Spleen (tissue), 11 donors: ENCODE measurements around the gene ELFN2. TPM values are rescaled to one million over a fixed set of nuclear protein-coding genes. Genes with fewer than 3 reads are reported as not detected.

ENCODE experiments used
- DNase-seq: peaks from one replicate; pipeline ENCODE4 v3.0.0-alpha.2; 2020
- H3K27ac ChIP-seq, 8 donors: fragments of 200-600 bp; sonication (generic) in 7 of 8; 1 replicate in 4 of 8; 2 replicates in 4 of 8; pipeline versions ENCODE4 v1.5.0 to v1.8.0; 2016 to 2021; ENCODE audit warnings: inconsistent platforms in 4 of 8, mild to moderate bottlenecking in 4 of 8, moderate library complexity in 1 of 8
- H3K27me3 ChIP-seq, 7 donors: fragments of 200-600 bp; sonication (generic) in 6 of 7; replicated peaks in 1 of 7; 1 replicate in 4 of 7; 2 replicates in 3 of 7; pipeline versions ENCODE4 v1.5.0 to v1.8.0; 2016 to 2021; ENCODE audit warnings: inconsistent platforms in 3 of 7, mild to moderate bottlenecking in 1 of 7
- H3K36me3 ChIP-seq, 6 donors: fragments of 200-600 bp; sonication (generic) in 5 of 6; 1 replicate in 4 of 6; 2 replicates in 2 of 6; pipeline versions ENCODE4 v1.5.0 to v1.8.0; 2016 to 2021; ENCODE audit warnings: inconsistent platforms in 2 of 6
- H3K4me1 ChIP-seq, 6 donors: fragments of 200-600 bp; sonication (generic) in 5 of 6; 1 replicate in 3 of 6; 2 replicates in 3 of 6; pipeline versions ENCODE4 v1.5.0 to v1.8.0; 2016 to 2021; ENCODE audit warnings: inconsistent platforms in 3 of 6
- H3K4me3 ChIP-seq, 8 donors: fragments of 200-600 bp; sonication (generic) in 7 of 8; 1 replicate in 4 of 8; 2 replicates in 4 of 8; pipeline versions ENCODE4 v1.5.0 to v1.8.0; 2016 to 2021; ENCODE audit warnings: inconsistent platforms in 4 of 8, mild to moderate bottlenecking in 4 of 8, moderate library complexity in 2 of 8
- H3K9me3 ChIP-seq, 8 donors: fragments of 200-600 bp; sonication (generic) in 7 of 8; 1 replicate in 4 of 8; 2 replicates in 4 of 8; pipeline versions ENCODE4 v1.5.0 to v1.8.0; 2016 to 2021; ENCODE audit warnings: inconsistent platforms in 4 of 8
- CTCF ChIP-seq, 11 experiments: fragments of 200-600 bp in 7 of 11; fragments of 450-650 bp in 4 of 11; sonication (generic) in 4 of 11; IDR thresholded peaks in 8 of 11; conservative IDR thresholded peaks in 3 of 11; 1 replicate in 7 of 11; 2 replicates in 4 of 11; pipeline versions ENCODE4 v1.4.0 to v1.8.0; 2016 to 2021; ENCODE audit warnings: antibody characterized with exemption in 11 of 11, inconsistent platforms in 4 of 11, mild to moderate bottlenecking in 1 of 11
- POLR2A ChIP-seq, 3 donors: fragments of 450-650 bp; IDR thresholded peaks; one replicate each; pipeline ENCODE4 v1.5.1; 2017; ENCODE audit warnings: antibody characterized with exemption in 3 of 3, mild to moderate bottlenecking in 1 of 3
- POLR2AphosphoS5 ChIP-seq, 3 donors: sonication (generic); formaldehyde crosslinking; IDR thresholded peaks; one replicate each; pipeline ENCODE4 v1.5.1; 2017; ENCODE audit warnings: antibody characterized with exemption in 3 of 3
- WGBS, 5 donors: extraction: QIAGEN DNeasy Blood & Tissue Kit in 3 of 5; methylation state at CpG; one replicate each; pipeline versions ENCODE4 v1.1.5 to v1.1.7; 2013 to 2018; 5-methylcytosine and 5-hydroxymethylcytosine counted together
- intact Hi-C: fragments of 100-400 bp; cut with DNase I; formaldehyde crosslinking; loops from one replicate; pipeline ENCODE4 v1.15.0; 2023; ENCODE audit warnings: low total_unique reads
- polyA plus RNA-seq, 3 donors: library from polyadenylated mRNA; stranded (reverse); fragments of 200-250 nt; gene quantifications; one replicate each; pipeline ENCODE4 v1.2.1, GENCODE V29; 2013
- total RNA-seq, 7 donors: library from RNA; depleted of rRNA in 3 of 7; stranded (reverse); fragments of >200 nt in 3 of 7; fragmentation: NEBNext Ultra II Directional in 4 of 7; extraction: Animal tissue kit (Norgen Biotek cat#: 25700) in 4 of 7; gene quantifications; one replicate each; pipeline versions ENCODE4 v1.1.0 to v1.2.1, GENCODE V29; 2016 to 2021
- donor health status: healthy with polysubstance abuse.
- donor health status: DM: no; HTN: no; CAD: no; lungs with moderate emphysema.
- donor health status: DM: no; HTN: no; CAD: no.
- donor health status: Bipolar disorder and iron deficiency.
- donor health status: healthy.
- donor health status: DM: no; HTN: no; CAD: no.
- donor health status: DM: yes; HTN: yes; CAD: no.

Gene ELFN2
- total and polyA plus RNA-seq, 10 donors = 0.02 to 0.19 (median 0.07) TPM; not detected in 1

- Histone ChIP-seq H3K27me3 (peaks cover 0 to 81% (median 11%) of the 10 kb centered on the region in 7 donors), H3K27ac (no peak overlapping the region), H3K4me1 (peaks cover 0 to 26% (median 13%) of the 10 kb centered on the region in 6 donors), H3K4me3 (no peak overlapping the region), H3K9me3 (no peaks in the 10 kb centered on the region), H3K36me3 (no peaks in the 10 kb centered on the region)
- TF ChIP-seq POLR2A (IDR thresholded peaks at IDR 0.05) (no peak), POLR2AphosphoS5 (IDR thresholded peaks at IDR 0.05) (no peak), CTCF (IDR thresholded peaks at IDR 0.05 in 8 of 11, conservative IDR thresholded peaks at IDR 0.05 in 3 of 11) (no peak)
- DNase-seq = no peak
- WGBS, 5 donors = 82 to 93% (median 83%) methylated on average over 4 of the region's 4 CpGs
- intact Hi-C loops = no loop called here
Measured at GRCh38 chr22:37411655-37412054, 15.6 kb downstream of the ELFN2 start.

- no peaks in the 10 kb centered on the region for H3K9me3 ChIP-seq
- TF ChIP-seq POLR2AphosphoS5 (IDR thresholded peaks at IDR 0.05) (no peak), CTCF (IDR thresholded peaks at IDR 0.05 in 8 of 11, conservative IDR thresholded peaks at IDR 0.05 in 3 of 11) (no peak), POLR2A (IDR thresholded peaks at IDR 0.05) (no peak)
- no peak for DNase-seq
- H3K36me3 ChIP-seq = no peaks in the 10 kb centered on the region
- no peak overlapping the region for H3K27ac ChIP-seq
- peaks cover 0 to 69% (median 5%) of the 10 kb centered on the region in 7 donors for H3K27me3 ChIP-seq
- WGBS, 5 donors = 53 to 68% (median 59%) methylated on average over 24 to 32 of the region's 32 CpGs
- no peak overlapping the region for H3K4me3 ChIP-seq
- peaks cover 0 to 19% (median 13%) of the 10 kb centered on the region in 6 donors for H3K4me1 ChIP-seq
- intact Hi-C loops = no loop called here
Measured at GRCh38 chr22:37410174-37411055, 16.9 kb downstream of the ELFN2 start.

DNA sequence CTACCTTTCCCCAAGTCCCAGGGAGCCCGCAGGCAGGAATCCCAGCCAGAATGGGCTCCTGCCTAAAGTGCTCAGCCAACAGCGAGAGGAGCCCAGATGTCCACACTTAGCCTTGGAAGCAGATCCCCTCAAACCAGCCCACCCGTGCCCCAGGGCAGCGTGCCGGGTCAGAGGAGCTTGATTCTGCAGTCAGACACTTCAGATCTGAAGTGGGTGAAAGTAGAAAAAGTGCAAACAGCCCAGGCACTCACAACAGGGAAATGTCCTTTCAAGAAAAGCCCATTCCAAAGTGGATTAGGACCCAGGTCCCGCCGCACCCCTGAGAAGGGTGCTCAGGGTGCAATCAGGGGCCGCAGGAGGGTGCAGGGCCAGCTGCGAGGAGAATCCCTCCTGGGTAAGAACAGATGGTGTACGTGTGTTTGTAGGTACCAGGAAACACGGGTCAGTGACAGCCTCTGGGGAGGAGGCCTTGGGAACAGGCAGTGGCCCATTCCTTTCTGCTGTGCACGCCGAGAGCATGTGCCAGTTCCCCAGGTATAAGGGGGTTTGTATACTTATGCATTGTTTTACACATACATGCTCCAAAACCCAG lies 17.7 kb downstream of the ELFN2 start:
- no peaks in the 10 kb centered on the region for H3K36me3 ChIP-seq
- WGBS, 5 donors = 59 to 76% (median 72%) methylated on average over 11 to 13 of the region's 13 CpGs
- no peak overlapping the region for H3K4me3 ChIP-seq
- peaks cover 0 to 19% (median 13%) of the 10 kb centered on the region in 6 donors for H3K4me1 ChIP-seq
- H3K27ac ChIP-seq = no peak overlapping the region
- H3K9me3 ChIP-seq = no peaks in the 10 kb centered on the region
- peaks cover 0 to 62% (median 0%) of the 10 kb centered on the region in 7 donors for H3K27me3 ChIP-seq
- intact Hi-C loops = no loop called here
- DNase-seq = no peak
- no peak for TF ChIP-seq POLR2AphosphoS5 (IDR thresholded peaks at IDR 0.05)
- no peak for TF ChIP-seq CTCF (IDR thresholded peaks at IDR 0.05 in 8 of 11, conservative IDR thresholded peaks at IDR 0.05 in 3 of 11)
- no peak for TF ChIP-seq POLR2A (IDR thresholded peaks at IDR 0.05)

DNA sequence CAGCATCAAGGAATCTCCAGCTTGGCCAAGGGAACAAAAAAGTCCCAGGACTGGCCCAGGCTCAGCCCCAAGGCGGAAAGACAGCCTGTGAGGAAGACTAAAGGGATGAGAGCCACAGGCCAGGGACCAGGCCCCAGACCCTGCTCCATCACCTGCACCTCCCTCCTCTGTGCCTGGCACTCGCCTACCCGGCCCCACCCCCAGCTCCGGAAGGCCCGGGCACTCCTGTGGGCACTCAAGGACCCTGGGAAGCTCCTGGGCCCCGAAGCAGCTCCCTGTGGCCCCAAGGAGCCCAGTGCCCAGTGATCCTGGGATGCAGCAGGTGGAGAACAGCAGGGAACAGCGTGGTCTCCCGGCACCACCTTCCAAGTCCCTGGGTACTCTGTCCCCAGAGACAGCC lies 18.2 kb downstream of the ELFN2 start:
- Histone ChIP-seq H3K36me3 (no peaks in the 10 kb centered on the region), H3K27me3 (peaks cover 0 to 62% (median 0%) of the 10 kb centered on the region in 7 donors), H3K4me1 (peaks cover 0 to 19% (median 13%) of the 10 kb centered on the region in 6 donors), H3K27ac (no peak overlapping the region), H3K9me3 (no peaks in the 10 kb centered on the region), H3K4me3 (no peak overlapping the region)
- intact Hi-C loops = no loop called here
- WGBS, 5 donors = 68 to 90% (median 80%) methylated on average over 6 to 8 of the region's 8 CpGs
- TF ChIP-seq POLR2AphosphoS5 (IDR thresholded peaks at IDR 0.05) = no peak
- no peak for TF ChIP-seq CTCF (IDR thresholded peaks at IDR 0.05 in 8 of 11, conservative IDR thresholded peaks at IDR 0.05 in 3 of 11)
- TF ChIP-seq POLR2A (IDR thresholded peaks at IDR 0.05) = no peak
- no peak for DNase-seq
